ENCODE results near the gene AFAP1. TPM values are rescaled to one million over a fixed set of nuclear protein-coding genes. Genes with fewer than 3 reads are reported as not detected.

AFAP1 gene
- total and polyA plus RNA-seq, 2 donors (not counting 3 experiments of a cell fraction or from before 2014, with no cell fraction given) = 32.3 to 103 TPM

DNA sequence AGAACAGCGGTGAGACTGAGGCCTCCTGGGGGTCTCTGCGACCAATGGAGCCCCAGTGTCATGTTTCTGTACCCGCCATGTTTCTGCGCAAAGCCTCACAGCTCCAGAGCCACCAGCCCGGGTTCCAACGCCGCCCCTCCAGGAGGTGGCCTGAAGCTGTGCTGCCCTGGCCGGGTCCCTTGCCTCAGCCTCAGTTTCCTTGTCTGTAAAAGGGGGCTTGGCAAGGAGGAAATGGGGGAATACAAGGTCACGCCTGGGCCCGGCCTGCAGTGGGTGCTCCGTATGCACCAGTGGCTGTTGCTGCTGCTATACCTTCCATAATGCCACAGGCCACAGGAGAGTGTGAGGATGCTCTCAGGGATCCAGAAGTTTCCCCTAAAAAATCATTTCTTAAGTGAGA lies 229.5 kb downstream of the AFAP1 start:
- no peaks in the 10 kb centered on the region for H4K20me1 ChIP-seq (replicated peaks; ENCODE audit: control insufficient read depth, extremely low read depth, insufficient read depth, low read length)
- intact Hi-C loops (cut with micrococcal nuclease) (loop anchor here (10.0 kb wide), 1 partner anchor 185 kb away; no protein-coding TSS in a partner anchor), dilution Hi-C loops (cut with MboI; ENCODE audit: extremely low pct_ligation_motif_present, low sequenced_read_pairs) (no loop called here)
- no TSS peak for BruUV-seq (replicated peaks)
- no peaks in the 10 kb centered on the region for H3K9me3 ChIP-seq (replicated peaks; ENCODE audit: control insufficient read depth, insufficient read depth, low read length)
- no peaks in the 10 kb centered on the region for H3K27me3 ChIP-seq (ENCODE audit: control insufficient read depth in 2 of 2, insufficient read depth in 2 of 2, low read length in 2 of 2)
- DNase-seq (ENCODE audit: low read depth, low spot score) = no peak
- ChIA-PET CTCF (no interaction called here), POLR2A (no interaction called here)
- H3K4me3 ChIP-seq (replicated peaks in 1 of 3; ENCODE audit: insufficient read depth in 1 of 3, low read depth in 1 of 3, low read length in 3 of 3) = no peak overlapping the region
- H3K4me1 ChIP-seq (ENCODE audit: control insufficient read depth, extremely low read depth, insufficient read depth, low read length) = no peaks in the 10 kb centered on the region
- H3K36me3 ChIP-seq (ENCODE audit: control insufficient read depth in 2 of 2, extremely low read depth in 1 of 2, insufficient read depth in 2 of 2, low read length in 2 of 2) = no peaks in the 10 kb centered on the region
- no peak for TF ChIP-seq MYC (IDR thresholded peaks at IDR 0.05; ENCODE audit: low read depth, low read length)
- TF ChIP-seq GATA2 (IDR thresholded peaks at IDR 0.05; ENCODE audit: insufficient read depth, insufficient read length, low read depth, low read length) = no peak
- no peak for TF ChIP-seq POLR2AphosphoS5 (IDR thresholded peaks at IDR 0.05; ENCODE audit: insufficient read depth, low read depth, low read length)
- TF ChIP-seq EZH2 (IDR thresholded peaks at IDR 0.05; ENCODE audit: borderline replicate concordance, low read depth, low read length, severe bottlenecking) = no peak
- TF ChIP-seq, protein P1, sequence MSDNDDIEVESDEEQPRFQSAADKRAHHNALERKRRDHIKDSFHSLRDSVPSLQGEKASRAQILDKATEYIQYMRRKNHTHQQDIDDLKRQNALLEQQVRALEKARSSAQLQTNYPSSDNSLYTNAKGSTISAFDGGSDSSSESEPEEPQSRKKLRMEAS (IDR thresholded peaks at IDR 0.05; ENCODE audit: insufficient read depth, insufficient read length) = no peak
- no peak for TF ChIP-seq CTCF (IDR thresholded peaks at IDR 0.05; ENCODE audit: extremely low read depth in 1 of 2, insufficient read depth in 1 of 2, low read depth in 1 of 2, low read length in 2 of 2)
- TF ChIP-seq POLR2A (IDR thresholded peaks at IDR 0.05; ENCODE audit: low read depth, low read length) = no peak
- no peak for TF ChIP-seq JUN (IDR thresholded peaks at IDR 0.05; ENCODE audit: borderline replicate concordance, insufficient read depth, insufficient read length, low read depth)
- TF ChIP-seq FOS (IDR thresholded peaks at IDR 0.05; ENCODE audit: borderline replicate concordance, insufficient read depth, low read length) = no peak
- no peak overlapping the region for H2AFZ ChIP-seq (ENCODE audit: low read depth, low read length)
- H3K4me2 ChIP-seq (ENCODE audit: insufficient read depth, low read length) = no peak overlapping the region
- FAIRE-seq = no peak
- H3K9me1 ChIP-seq (replicated peaks; ENCODE audit: control insufficient read depth, extremely low read depth, insufficient read depth, low read length) = no peaks in the 10 kb centered on the region
- no peaks in the 10 kb centered on the region for H3K79me2 ChIP-seq (ENCODE audit: control insufficient read depth, insufficient read depth, low read length)
- H3K27ac ChIP-seq (ENCODE audit: insufficient read depth, low read depth, low read length) = no peak overlapping the region
- no peak overlapping the region for H3K9ac ChIP-seq (replicated peaks; ENCODE audit: extremely low read depth, insufficient read depth, low read length)
